H1 (cell line): ENCODE measurements around the gene RDH5. TPM values are rescaled to one million over a fixed set of nuclear protein-coding genes. Genes with fewer than 3 reads are reported as not detected.

Experiments
- CHD2 ChIP-seq: IDR thresholded peaks from 2 replicates; pipeline ENCODE4 v1.6.1; 2012; ENCODE audit warnings: low read length, improper control_type of control experiment
- EGR1 ChIP-seq: IDR thresholded peaks from 2 replicates; pipeline ENCODE4 v1.6.1; 2011; ENCODE audit warnings: low read depth, low read length, borderline replicate concordance
- JUND ChIP-seq: IDR thresholded peaks from 2 replicates; pipeline ENCODE4 v1.6.1; 2011; ENCODE audit warnings: mild to moderate bottlenecking, improper control_type of control experiment, low read length
- SIRT6 ChIP-seq: IDR thresholded peaks from one replicate; pipeline ENCODE4 v1.7.1; 2012; ENCODE audit warnings: low read length, inconsistent platforms
- SIX5 ChIP-seq: IDR thresholded peaks from 2 replicates; pipeline ENCODE4 v1.6.1; 2011; ENCODE audit warnings: mild to moderate bottlenecking, low read depth, low read length
- SP4 ChIP-seq: IDR thresholded peaks from 2 replicates; pipeline ENCODE4 v1.6.1; 2012; ENCODE audit warnings: low read length, inconsistent platforms
- ZNF274 ChIP-seq: IDR thresholded peaks from 2 replicates; pipeline ENCODE4 v1.7.0; 2012; ENCODE audit warnings: low read length, borderline replicate concordance; ENCODE audit errors: extremely low read depth
- polyA plus RNA-seq, 7 experiments: library from polyadenylated mRNA; depleted of rRNA in 3 of 7; stranded (reverse) in 5 of 7; unstranded in 2 of 7; fragments of >200 nt in 5 of 7; fragments of 200-250 nt in 2 of 7; gene quantifications; 1 replicate in 5 of 7; 2 replicates in 1 of 7; 4 replicates in 1 of 7; pipeline versions ENCODE4 v1.2.1 to v1.2.3, GENCODE V29; 2011 to 2013; ENCODE audit warnings: missing spikeins in 2 of 7, mixed read lengths in 2 of 7
- total RNA-seq: library from RNA; stranded (reverse); fragmentation: NEBNext Ultra II Directional; extraction: Animal tissue kit (Norgen Biotek cat#: 25700); gene quantifications from 2 replicates; pipeline ENCODE4 v1.2.1, GENCODE V29; 2021

RDH5 gene
- total and polyA plus RNA-seq, 2 of the 8 experiments (the other 6 are each of a cell fraction or from before 2014, with no cell fraction given): 4.2 to 6.0 TPM

DNA sequence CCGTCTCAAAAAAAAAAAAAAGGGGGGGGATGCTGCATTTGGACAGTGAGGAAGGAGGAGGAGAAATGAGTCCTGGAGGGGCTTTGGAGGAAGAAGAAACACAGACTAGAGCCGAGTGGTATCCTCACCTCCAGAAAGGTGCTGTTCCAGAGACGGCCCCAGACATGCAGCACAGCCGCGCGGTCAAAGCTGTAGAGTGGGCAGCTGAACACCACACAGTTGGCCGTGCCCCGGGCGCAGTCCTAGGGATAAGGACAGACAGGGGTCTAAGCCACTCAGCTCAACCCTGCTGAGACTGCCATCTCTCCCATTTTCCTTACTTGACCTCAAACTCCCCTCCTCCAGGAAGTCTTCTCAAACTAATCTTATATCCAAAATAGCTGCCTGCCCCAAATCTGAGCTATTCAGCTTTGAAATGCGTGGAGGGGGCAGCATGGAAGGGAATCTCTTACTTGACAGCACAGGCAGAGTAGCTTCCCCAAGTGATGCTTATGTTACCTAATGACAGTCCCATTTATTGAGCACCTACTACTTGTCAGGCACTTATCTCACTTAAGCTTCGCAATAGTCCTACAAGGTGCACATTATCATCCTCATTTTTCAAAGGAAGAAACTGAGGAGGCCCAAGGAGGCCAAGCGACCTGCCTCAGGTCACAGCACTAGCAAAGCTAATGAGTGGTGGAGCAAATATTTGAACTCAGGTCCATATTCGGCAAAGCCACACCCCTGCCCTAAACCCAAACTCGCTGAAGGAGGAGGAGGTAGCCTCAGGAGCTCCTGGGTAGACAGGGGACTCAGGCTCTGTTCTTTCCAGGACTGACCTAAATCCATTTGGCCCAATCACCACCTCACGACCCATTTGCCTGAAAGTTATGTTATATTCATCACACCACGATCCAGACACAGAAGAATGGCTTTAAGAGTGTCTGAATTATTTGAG is 31.2 kb upstream of the RDH5 start (continued):
- TF ChIP-seq ZNF274 (no peak), EGR1 (no peak), SIX5 (no peak), SIRT6 (no peak), SP4 (no peak), JUND (no peak), CHD2 (no peak)
